Natural killer cell (primary cell): ENCODE results near the gene MDGA2. TPM values are rescaled to one million over a fixed set of nuclear protein-coding genes. Genes with fewer than 3 reads are reported as not detected.

Source experiments
- ATAC-seq, 3 donors: fragments of 150-1000 bp in 2 of 3; fragments of 200-7000 bp in 1 of 3; cut with Tn5 transposase; 1 replicate in 1 of 3; 2 replicates in 2 of 3; pipeline ENCODE4 v1.10.0; 2021; ENCODE audit warnings: mild to moderate bottlenecking in 2 of 3, moderate library complexity in 2 of 3
- DNase-seq, 2 donors: peaks; one replicate each; pipeline versions ENCODE4 v3.0.0 to v3.0.0-alpha.2; 2013 to 2021; ENCODE audit warnings: mixed read lengths in 1 of 2
- H3K27ac ChIP-seq: one replicate; pipeline ENCODE4 v1.5.1; 2013; ENCODE audit warnings: mild to moderate bottlenecking, low read length
- H3K27me3 ChIP-seq: one replicate; pipeline ENCODE4 v1.6.1; 2013; ENCODE audit warnings: low read length; ENCODE audit not compliant: control insufficient read depth, insufficient read depth
- H3K36me3 ChIP-seq: one replicate; pipeline ENCODE4 v1.6.1; 2013; ENCODE audit warnings: low read length; ENCODE audit not compliant: control insufficient read depth, insufficient read depth
- H3K4me1 ChIP-seq: one replicate; pipeline ENCODE4 v1.6.1; 2013; ENCODE audit warnings: low read length; ENCODE audit not compliant: control insufficient read depth, insufficient read depth
- H3K4me3 ChIP-seq: one replicate; pipeline ENCODE4 v1.5.1; 2013; ENCODE audit warnings: low read length
- H3K9me3 ChIP-seq: one replicate; pipeline ENCODE4 v1.6.1; 2013; ENCODE audit warnings: low read length; ENCODE audit not compliant: control insufficient read depth, insufficient read depth
- H3K27ac Mint-ChIP-seq, 2 donors: one replicate each; pipeline ENCODE4 v1.8.0; 2022; ENCODE audit warnings: mild to moderate bottlenecking in 2 of 2, mixed read lengths in 2 of 2, moderate library complexity in 1 of 2
- H3K27me3 Mint-ChIP-seq, 2 donors: one replicate each; pipeline ENCODE4 v1.8.0; 2022; ENCODE audit warnings: low read depth in 2 of 2, mixed read lengths in 2 of 2
- H3K36me3 Mint-ChIP-seq: one replicate; pipeline ENCODE4 v1.8.0; 2022; ENCODE audit warnings: mixed read lengths
- H3K4me1 Mint-ChIP-seq, 2 donors: one replicate each; pipeline ENCODE4 v1.8.0; 2022; ENCODE audit warnings: mixed read lengths in 2 of 2
- H3K4me3 Mint-ChIP-seq: one replicate; pipeline ENCODE4 v1.8.0; 2022; ENCODE audit warnings: mild to moderate bottlenecking, moderate library complexity, mixed read lengths
- H3K9me3 Mint-ChIP-seq, 2 donors: one replicate each; pipeline ENCODE4 v1.8.0; 2022; ENCODE audit warnings: mixed read lengths in 2 of 2
- WGBS: methylation state at CpG from one replicate; pipeline ENCODE4 v1.1.7; 2013; ENCODE audit warnings: missing lambda C conversion rate; ENCODE audit not compliant: insufficient coverage; 5-methylcytosine and 5-hydroxymethylcytosine counted together
- intact Hi-C: fragments of 100-400 bp; cut with micrococcal nuclease; formaldehyde crosslinking; loops from one replicate; pipeline ENCODE4 v1.14.2; 2022
- total RNA-seq, 4 donors: library from RNA; stranded (reverse); fragments of 120-200 nt in 1 of 4; gene quantifications; one replicate each; pipeline versions ENCODE4 v1.2.3 to v1.2.4, GENCODE V29; 2013 to 2022
- TF ChIP-seq, protein P1 (sequence below): fragments of 200-600 bp; IDR thresholded peaks from one replicate; pipeline ENCODE4 v1.8.0; 2022; ENCODE audit warnings: antibody characterized with exemption

MDGA2 gene
- total RNA-seq, 3 donors from 2014 or later (not counting 1 experiment from before 2014, with no cell fraction given), result not detected

DNA sequence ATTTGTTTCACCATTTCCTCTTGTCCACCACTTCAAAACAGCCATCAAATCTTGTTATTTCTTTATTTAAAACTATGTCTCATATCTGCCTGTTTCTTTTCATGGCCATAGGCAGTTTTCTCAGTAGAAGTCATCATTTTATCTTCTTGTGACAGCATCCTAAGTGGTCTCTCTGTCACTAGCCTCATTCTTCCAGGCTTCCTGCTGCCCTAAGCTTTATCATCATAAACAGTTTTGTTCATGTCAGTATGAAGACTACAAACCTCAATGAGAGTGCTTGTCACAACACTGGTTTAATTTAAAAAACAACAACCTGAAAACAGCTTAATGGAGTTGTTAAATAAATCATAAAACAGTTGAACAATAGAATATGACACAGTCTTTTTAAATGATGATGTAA lies 636.1 kb downstream of the MDGA2 start:
- Mint-ChIP-seq H3K4me1 (no peaks in the 10 kb centered on the region), H3K36me3 (no peaks in the 10 kb centered on the region), H3K27me3 (no peaks in the 10 kb centered on the region), H3K4me3 (no peak overlapping the region), H3K27ac (no peak overlapping the region), H3K9me3 (peaks cover 5 to 16% of the 10 kb centered on the region in 2 donors)
- DNase-seq (no peak), ATAC-seq (no peak)
- TF ChIP-seq, protein P1, sequence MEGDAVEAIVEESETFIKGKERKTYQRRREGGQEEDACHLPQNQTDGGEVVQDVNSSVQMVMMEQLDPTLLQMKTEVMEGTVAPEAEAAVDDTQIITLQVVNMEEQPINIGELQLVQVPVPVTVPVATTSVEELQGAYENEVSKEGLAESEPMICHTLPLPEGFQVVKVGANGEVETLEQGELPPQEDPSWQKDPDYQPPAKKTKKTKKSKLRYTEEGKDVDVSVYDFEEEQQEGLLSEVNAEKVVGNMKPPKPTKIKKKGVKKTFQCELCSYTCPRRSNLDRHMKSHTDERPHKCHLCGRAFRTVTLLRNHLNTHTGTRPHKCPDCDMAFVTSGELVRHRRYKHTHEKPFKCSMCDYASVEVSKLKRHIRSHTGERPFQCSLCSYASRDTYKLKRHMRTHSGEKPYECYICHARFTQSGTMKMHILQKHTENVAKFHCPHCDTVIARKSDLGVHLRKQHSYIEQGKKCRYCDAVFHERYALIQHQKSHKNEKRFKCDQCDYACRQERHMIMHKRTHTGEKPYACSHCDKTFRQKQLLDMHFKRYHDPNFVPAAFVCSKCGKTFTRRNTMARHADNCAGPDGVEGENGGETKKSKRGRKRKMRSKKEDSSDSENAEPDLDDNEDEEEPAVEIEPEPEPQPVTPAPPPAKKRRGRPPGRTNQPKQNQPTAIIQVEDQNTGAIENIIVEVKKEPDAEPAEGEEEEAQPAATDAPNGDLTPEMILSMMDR, result no peak
- intact Hi-C loops, result no loop called here
- Histone ChIP-seq H3K9me3 (no peaks in the 10 kb centered on the region), H3K27ac (no peak overlapping the region), H3K27me3 (no peaks in the 10 kb centered on the region), H3K4me1 (no peaks in the 10 kb centered on the region), H3K4me3 (no peak overlapping the region), H3K36me3 (no peaks in the 10 kb centered on the region)

DNA sequence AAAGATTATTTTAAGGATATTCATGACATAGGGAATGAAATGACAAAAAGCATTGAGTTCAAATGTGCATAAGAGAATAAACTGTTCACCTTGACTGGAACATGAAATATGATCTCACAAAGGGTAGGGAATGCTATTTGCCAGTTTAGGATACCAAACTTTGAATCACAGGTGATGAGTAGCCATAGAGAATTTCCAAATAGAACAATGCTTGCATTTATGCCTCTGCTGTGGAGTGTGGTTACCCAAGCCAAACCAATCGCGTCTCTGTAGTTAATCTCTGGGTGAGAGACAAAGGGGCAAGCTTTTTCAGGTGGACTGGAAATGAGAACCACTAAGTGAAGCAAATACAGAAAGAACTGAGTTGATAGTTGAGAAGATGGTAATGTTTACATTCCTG lies 652.7 kb downstream of the MDGA2 start:
- 100% methylated on average over 2 of the region's 2 CpGs for WGBS
- H3K27ac Mint-ChIP-seq, result no peak overlapping the region
- no peak for DNase-seq
- TF ChIP-seq, protein P1, result no peak
- ATAC-seq, result no peak
- H3K36me3 Mint-ChIP-seq, result peaks cover 11% of the 10 kb centered on the region
- Histone ChIP-seq H3K9me3 (peaks cover 2% of the 10 kb centered on the region), H3K4me3 (no peak overlapping the region), H3K4me1 (no peaks in the 10 kb centered on the region), H3K27me3 (no peaks in the 10 kb centered on the region), H3K27ac (no peak overlapping the region), H3K36me3 (no peaks in the 10 kb centered on the region)
- H3K4me3 Mint-ChIP-seq, result no peak overlapping the region
- H3K9me3 Mint-ChIP-seq, result peaks cover 12 to 18% of the 10 kb centered on the region in 2 donors
- intact Hi-C loops, result no loop called here
- no peaks in the 10 kb centered on the region for H3K27me3 Mint-ChIP-seq
- no peaks in the 10 kb centered on the region for H3K4me1 Mint-ChIP-seq

DNA sequence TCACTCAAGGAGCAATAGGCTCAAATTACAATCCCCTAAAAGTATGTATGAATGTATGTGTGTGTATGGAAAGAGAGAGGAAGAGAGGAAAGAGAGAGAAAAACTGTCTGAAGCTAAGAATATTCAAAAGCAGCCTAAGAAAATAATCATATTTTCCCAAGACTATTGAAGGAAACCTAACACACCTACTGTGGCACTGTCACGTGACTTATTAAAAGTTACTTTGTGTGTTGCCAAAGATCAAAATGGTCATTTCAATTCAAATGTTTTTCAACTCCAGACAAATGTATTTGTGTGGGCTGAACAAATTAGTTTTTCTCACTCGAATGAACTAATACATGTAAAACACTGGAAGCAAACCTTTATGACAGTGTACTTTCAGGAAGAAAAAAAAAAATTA lies 654.9 kb downstream of the MDGA2 start:
- Histone ChIP-seq H3K4me1 (no peaks in the 10 kb centered on the region), H3K36me3 (no peaks in the 10 kb centered on the region), H3K27ac (no peak overlapping the region), H3K4me3 (no peak overlapping the region), H3K27me3 (no peaks in the 10 kb centered on the region), H3K9me3 (no peaks in the 10 kb centered on the region)
- Mint-ChIP-seq H3K36me3 (peaks cover 11% of the 10 kb centered on the region), H3K4me1 (no peaks in the 10 kb centered on the region), H3K27ac (no peak overlapping the region), H3K9me3 (peaks cover 16 to 23% of the 10 kb centered on the region in 2 donors), H3K27me3 (no peaks in the 10 kb centered on the region), H3K4me3 (no peak overlapping the region)
- TF ChIP-seq, protein P1, result no peak
- intact Hi-C loops, result no loop called here
- no peak for DNase-seq
- ATAC-seq, result no peak
- WGBS, result no CpG with 5 or more reads among the region's 2 CpGs

DNA sequence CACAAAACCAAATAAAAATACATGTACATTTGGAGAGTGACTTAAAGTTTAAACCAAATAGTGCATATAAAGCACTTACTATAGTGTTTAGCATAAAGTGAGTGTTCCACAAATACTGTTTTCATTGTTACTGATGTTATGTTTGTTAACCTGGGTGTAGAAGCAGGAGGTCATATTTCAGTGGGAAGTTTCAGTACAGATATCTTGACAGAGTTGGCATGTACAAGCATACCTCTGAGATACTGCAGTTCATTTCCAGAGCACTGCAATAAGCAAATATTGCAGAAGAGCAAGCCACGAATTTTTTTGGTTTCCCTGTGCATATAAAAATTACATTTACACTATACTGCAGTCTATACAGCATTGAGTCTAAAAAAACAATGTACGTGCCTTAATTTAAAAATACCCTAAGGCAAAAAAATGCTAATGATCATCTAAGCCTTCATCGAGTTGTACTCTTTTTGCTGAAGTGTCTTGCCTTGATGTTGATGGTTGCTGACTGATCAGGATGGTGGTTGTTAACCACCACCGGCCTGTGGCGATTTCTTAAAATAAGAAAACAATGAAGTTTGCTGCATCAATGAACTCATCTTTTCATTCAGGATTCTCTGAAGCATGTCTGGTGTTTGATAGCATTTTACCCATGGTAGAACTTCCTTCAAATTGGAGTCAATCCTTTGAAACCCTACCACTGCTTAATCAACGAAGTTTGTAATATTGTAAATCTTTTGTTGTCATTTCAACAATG lies 662.7 kb downstream of the MDGA2 start:
- H3K36me3 ChIP-seq, result no peaks in the 10 kb centered on the region
- H3K9me3 Mint-ChIP-seq, result peaks cover 17 to 22% of the 10 kb centered on the region in 2 donors
- intact Hi-C loops, result no loop called here
- DNase-seq, result no peak
- H3K27ac Mint-ChIP-seq, result no peak overlapping the region
- no peaks in the 10 kb centered on the region for H3K27me3 Mint-ChIP-seq
- 75% methylated on average over 6 of the region's 6 CpGs for WGBS
- ATAC-seq, result no peak
- H3K4me3 ChIP-seq, result no peak overlapping the region
- H3K27ac ChIP-seq, result no peak overlapping the region
- H3K27me3 ChIP-seq, result no peaks in the 10 kb centered on the region
- no peak overlapping the region for H3K4me3 Mint-ChIP-seq
- H3K4me1 Mint-ChIP-seq, result no peaks in the 10 kb centered on the region
- H3K4me1 ChIP-seq, result no peaks in the 10 kb centered on the region
- no peaks in the 10 kb centered on the region for H3K9me3 ChIP-seq
- TF ChIP-seq, protein P1, result no peak
- no peaks in the 10 kb centered on the region for H3K36me3 Mint-ChIP-seq
